NCI-H1930 (cell line): ENCODE data around the gene DAGLA.

ENCODE experiments used
- DNase-seq, 2 experiments: peaks; one replicate each; lab custom pipeline; 2025; lab: John Stamatoyannopoulos, UW

DAGLA gene

DNA sequence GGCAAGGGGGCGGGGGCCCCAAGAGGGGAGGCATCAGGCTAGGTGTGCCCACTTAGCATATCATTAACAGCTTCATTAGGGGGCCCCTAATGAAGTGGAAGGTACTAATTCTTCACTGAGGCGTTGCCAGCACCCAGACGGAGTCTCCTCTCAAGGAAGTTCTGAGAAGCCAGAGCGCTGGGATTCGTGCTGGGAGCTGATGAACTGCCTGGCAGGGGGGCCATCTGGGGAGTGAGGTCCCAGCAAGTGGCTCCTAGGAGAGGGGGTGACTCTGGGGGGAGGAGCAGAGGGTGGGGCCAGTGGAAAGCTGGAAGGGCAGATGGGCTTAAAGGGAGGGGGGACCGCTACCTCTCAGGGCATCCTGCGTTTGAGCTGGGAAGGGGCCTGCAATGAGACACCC, 29.8 kb downstream of the DAGLA start:
- DNase-seq: no peak

GRCh38 chr11:61711037-61711436, 30.8 kb downstream of the DAGLA start:
- no peak for DNase-seq

GRCh38 chr11:61711498-61711897, 31.3 kb downstream of the DAGLA start:
- no peak for DNase-seq

DNA sequence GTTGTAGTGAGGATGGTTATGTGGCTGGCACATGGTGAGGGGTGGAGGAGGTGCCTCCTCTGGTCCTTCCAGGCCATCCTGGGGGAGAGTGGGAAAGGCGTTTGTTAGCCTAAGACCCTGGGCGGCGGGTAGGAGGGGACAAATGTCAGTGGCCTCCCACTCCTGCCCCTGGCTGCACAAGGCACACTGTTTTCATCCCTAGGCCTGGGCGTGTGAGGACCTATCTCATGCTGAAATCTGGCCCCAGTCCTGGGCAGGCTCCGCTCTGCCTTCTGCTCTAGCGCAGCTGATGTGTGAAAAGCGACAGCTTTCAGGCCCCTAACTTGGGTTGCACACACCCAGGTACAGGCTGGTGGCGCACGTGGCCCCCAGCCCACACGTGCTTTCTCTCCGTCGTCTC, 32.1 kb downstream of the DAGLA start:
- DNase-seq: no peak

DNA sequence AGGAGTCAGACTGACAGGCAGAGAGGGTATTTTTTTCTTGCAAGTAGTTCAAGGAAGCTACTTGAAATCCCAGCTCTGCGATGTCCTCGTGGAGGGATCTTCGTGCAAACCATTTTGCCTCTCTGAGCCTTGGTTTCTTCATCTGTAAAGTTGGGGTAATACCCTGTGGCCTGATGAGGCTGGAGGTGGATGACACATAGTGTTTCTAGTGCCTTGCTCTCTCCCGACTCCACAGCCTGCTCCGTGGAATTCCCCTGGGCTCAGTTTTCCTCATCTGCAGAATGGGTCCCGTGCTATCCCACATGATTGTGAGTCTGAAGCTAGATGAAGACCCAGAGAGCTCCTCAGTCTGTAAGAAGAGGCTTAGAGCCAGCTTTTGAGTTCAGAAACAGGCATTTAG, 32.7 kb downstream of the DAGLA start:
- no peak for DNase-seq

DNA sequence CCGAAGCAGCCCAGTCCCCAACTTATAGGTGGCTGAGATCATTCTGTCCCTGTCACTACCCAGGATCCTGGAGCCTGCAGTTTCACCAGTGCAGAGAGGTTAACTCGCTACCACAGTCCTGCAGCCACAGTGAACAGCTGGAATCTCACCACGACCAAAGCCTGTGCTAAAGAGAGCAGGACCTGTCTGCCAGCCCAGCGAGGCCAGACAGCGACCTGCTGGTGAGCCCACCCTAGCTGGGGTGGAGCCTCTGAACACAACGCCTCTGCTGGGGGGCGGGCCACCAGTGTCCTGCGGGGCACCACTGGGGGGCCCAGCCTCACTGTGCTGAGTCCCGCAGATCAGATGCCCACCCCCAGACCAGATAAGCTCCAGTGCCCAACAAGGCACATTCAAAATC, 33.3 kb downstream of the DAGLA start:
- DNase-seq: no peak

- DNase-seq: no peak
Measured at GRCh38 chr11:61713906-61714305, 33.7 kb downstream of the DAGLA start.

- DNase-seq: no peak
Measured at GRCh38 chr11:61714316-61714715, 34.1 kb downstream of the DAGLA start.

DNA sequence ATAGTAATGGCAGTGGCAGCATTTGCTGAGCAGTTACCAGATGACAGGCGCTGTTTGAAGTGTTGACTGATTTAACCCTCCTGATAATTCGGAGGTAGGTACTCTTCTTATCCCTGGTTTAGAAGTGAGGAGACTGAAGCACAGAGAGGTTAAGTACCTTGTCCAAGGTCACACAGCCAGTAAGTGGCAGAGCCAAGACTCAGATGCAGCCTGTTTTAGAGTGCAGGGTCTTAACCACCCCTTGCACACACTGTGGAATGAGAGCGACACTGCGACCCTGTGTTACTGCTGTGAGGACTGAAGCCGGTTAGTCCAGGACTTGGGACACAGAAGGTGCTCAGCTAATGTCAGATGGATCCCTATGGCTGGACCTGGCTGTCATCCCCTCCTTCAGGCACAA, 34.7 kb downstream of the DAGLA start:
- no peak for DNase-seq

DNA sequence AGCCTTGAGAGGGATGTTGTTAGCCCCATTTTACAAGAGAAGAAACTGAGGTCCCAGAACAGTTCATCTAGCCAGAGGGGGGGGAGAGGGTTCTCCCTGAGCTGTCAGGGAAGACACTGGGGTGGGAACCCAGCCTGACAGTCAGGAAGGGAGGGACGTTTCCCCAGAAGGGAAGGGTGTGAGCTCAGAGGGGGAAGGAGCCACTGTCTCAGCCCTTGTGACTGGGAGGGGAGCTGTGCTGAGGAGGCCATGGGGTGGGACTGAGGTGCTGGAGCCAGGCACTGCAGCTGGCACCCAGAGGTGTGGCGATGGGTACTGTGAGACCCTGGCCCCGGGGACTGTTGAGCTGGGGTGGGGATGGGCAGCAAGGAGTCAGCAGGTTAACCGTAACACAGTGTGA, 35.7 kb downstream of the DAGLA start:
- DNase-seq: no peak

- DNase-seq: no peak
Measured at GRCh38 chr11:61716478-61717285, 36.5 kb downstream of the DAGLA start.

GRCh38 chr11:61717286-61718033, 37.3 kb downstream of the DAGLA start:
- DNase-seq: no peak

DNA sequence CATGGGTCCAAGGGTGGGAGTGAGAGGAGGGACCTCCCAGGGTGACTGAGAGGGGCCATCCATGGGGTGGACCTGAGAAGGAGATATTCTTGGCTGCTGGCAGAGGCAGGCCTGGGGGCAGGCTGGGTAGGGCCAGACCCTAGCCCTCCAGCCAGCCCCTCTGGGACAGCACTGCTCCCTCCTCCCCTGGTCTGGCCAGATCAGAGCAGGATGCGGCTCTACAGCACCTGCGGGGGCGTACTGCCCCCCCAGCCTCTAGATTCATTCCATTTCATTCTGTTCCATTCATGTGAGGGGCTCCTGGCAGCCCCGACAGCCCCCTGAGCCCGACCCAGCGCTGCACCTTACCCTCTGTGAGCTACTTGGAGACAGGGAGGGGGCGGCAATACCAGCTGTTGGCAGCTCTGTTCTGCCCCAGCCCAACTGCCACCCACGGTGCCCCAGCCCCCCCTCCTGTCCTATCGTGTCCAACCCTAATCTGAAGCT, 37.9 kb downstream of the DAGLA start:
- DNase-seq: no peak

DNA sequence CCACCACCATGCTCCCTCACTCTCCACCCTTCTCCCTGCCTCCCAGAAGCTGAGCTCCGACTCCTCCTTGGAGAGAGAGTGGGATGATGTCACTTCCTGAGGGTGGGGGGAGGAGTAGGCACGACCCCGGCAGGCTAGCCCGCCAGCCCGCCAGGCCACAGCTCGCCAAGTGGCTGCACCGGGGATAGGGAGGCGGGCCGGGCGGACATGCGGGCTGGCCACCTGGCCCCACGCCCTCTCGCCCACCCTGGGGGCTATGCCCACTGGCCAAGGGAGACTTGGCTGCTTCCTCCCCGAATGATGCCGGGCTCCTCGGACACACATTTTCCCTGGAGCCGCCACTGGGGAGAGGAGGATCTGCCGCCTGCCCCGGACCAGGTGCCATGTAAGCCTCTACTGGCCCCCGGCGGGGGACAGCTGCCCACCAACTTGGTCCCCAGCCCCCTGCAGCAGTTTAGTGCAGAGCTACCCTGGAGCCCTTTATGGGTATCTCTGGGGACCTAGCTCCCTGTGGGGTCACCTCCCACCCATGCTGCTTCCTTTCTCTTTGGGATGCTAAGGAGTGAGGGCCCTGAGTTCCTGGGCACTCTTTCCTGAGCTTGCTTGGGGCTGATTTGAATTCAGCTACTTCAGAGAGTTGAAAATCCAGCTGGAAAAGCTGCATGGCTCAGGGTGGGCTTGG, 38.6 kb downstream of the DAGLA start:
- peak in 1 of 2 experiments; percentile 33 for DNase-seq

- no peak for DNase-seq
Measured at GRCh38 chr11:61719978-61720377, 39.8 kb downstream of the DAGLA start.

GRCh38 chr11:61720597-61720996, 40.4 kb downstream of the DAGLA start:
- no peak for DNase-seq

DNA sequence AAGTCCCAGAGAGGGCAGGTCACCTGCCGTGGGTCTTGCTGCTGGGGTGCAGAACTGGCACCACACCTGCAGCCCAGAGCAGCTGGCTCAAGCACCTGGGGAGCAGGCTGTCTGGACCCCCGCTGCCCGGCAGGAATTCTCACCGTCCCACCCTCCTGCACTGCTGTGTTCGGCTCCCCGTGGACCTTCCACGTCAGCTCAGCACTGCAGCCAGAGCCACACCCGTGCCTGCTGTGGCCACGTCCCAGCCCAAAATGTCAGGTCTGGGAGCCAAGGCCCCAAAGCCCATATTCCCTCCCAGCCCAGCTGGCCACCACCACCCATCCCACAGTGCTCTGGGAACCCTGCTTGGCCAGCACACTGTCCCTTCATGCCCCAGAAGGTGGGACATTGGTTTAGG, 44.2 kb downstream of the DAGLA start:
- no peak for DNase-seq

- no peak for DNase-seq
Measured at GRCh38 chr11:61725781-61726231, 45.6 kb downstream of the DAGLA start.

DNA sequence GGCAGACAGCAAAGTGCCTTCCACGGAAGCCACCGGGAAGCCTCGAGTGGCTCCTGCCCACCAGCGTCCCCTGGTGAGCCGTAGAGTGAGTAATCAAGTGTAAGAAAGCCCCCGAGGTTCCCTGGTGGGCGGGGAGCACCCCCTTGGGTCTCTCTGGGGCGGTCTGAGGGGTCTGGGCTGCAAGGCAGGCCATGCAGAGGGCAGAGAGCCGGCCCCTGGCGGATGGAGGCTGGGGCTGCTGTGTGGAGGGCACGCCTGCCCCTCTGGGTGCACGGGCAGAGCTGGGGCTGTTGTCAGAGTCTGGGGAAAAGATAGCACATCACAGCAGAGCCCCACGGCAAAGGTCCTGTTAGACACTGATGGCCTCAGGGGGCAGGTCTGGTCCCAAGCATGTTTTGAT, 46.6 kb downstream of the DAGLA start:
- no peak for DNase-seq

- DNase-seq: no peak
Measured at GRCh38 chr11:61727401-61727811, 47.2 kb downstream of the DAGLA start.

DNA sequence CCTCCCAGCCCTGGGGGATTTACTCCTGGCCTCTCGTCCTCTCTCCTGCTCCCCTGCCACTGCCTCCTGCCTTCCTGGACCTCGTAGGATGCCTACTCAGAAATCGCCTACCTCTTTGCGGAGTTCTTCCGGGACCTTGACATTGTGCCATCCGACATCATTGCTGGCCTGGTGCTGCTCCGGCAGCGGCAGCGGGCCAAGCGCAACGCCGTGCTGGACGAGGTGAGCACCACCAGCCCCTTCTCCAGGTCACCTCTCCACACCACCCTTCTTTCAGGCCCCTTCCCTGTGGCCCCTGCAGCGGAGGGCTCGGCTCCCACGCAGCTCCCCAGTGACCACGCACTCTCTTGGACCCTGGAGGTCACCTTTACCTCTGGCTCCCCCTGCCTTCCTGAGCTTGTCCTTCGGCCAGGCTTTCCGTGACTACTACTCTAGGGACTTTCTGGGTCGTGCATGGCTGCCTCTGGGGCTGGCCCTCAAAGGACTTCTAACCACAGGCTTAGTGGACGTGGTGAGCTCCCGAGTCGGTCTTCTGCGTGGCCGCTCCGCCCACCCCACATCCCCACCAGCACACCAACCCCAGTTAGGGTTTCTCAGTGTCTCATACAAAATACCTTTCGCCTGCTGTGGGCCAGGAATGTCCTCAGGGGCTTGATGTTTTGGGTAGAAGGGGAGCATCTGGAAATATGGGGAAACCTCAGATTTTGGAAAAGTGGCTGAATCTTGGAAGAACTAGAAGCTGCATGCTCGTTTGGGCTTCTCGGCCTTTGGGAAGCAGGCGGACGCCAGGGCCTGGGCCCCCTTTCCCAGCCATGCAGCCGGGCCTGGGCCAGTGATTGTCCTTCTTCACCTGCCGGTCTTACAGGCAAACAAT, 48.1 kb downstream of the DAGLA start:
- no peak for DNase-seq

DNA sequence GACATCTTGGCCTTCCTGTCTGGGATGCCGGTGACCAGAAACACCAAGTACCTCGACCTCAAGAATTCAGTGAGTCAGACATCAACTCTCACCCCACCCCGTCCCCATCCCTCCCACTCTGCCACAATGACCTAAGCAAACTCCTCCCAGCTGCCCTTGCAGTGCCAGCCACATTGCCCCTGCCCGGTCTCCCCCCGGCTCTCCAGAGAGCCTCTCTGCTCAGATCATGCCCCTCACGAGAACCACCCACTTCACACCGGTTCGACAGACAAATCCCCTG, 48.7 kb downstream of the DAGLA start:
- DNase-seq: no peak
